ENCODE results near the gene ZNF560. TPM values are rescaled to one million over a fixed set of nuclear protein-coding genes. Genes with fewer than 3 reads are reported as not detected.

ZNF560 gene
- total and polyA plus RNA-seq, 9 of the 15 experiments (the other 6 are each of a cell fraction or from before 2014, with no cell fraction given), result 0.04 to 0.18 (median 0.05) TPM; not detected in 3

DNA sequence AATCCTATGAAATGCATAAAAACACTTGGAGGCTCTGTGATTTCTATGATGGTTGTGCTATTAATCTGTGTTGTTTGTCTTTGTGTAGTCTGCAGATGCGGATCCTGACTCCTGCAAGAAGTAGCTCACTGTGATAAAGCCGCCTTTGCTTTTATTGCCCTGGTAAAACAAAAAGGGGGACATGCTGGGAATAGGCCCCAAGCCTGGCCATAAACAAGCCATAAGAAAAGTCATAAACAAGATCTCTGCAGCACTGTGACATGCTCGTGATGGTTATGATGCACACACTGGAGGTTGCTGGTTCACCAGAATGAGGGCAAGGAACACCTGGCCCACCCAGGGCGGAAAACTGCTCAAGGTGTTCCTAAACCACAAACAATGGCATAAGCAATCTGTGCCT, 36.5 kb downstream of the ZNF560 start:
- no peak for DNase-seq (ENCODE audit: extremely low read depth in 1 of 4, low spot score in 3 of 4)
- BruUV-seq (replicated peaks), result no TSS peak
- no peaks in the 10 kb centered on the region for H3K36me3 ChIP-seq (ENCODE audit: control insufficient read depth, insufficient read depth, low read length)
- H2AFZ ChIP-seq (ENCODE audit: low read depth, low read length), result no peak overlapping the region
- FAIRE-seq, result no peak
- no peak for ATAC-seq
- no peaks in the 10 kb centered on the region for H3K79me2 ChIP-seq (ENCODE audit: control insufficient read depth, insufficient read depth, low read length)
- H3K9me1 ChIP-seq (ENCODE audit: control insufficient read depth, insufficient read depth, low read length), result no peaks in the 10 kb centered on the region
- CTCF ChIA-PET (ENCODE audit: low intra/inter-chr PET ratio), result no interaction called here
- peaks cover under 1% of the 10 kb centered on the region; the same call in 1 of the 2 replicates for H3K9me3 ChIP-seq (replicated peaks; ENCODE audit: control insufficient read depth, insufficient read depth, low read depth, low read length)
- H3K4me3 ChIP-seq, result no peak overlapping the region
- no peaks in the 10 kb centered on the region for H3K27me3 ChIP-seq (ENCODE audit: control insufficient read depth in 2 of 2, insufficient read depth in 2 of 2, low read length in 2 of 2)
- WGBS (ENCODE audit: insufficient coverage, low coverage, missing lambda C conversion rate), result 2% methylated on average over 4 of the region's 4 CpGs
- POLR2A ChIA-PET, result no interaction called here
- TF ChIP-seq CHCHD3 (CRISPR knock-in tag; IDR thresholded peaks at IDR 0.05) (no peak), HDAC1 (IDR thresholded peaks at IDR 0.05) (no peak), NFRKB (IDR thresholded peaks at IDR 0.05; ENCODE audit: low read depth) (no peak), KLF6 (CRISPR knock-in tag; IDR thresholded peaks at IDR 0.05; ENCODE audit: borderline replicate concordance) (no peak), RUNX1 (IDR thresholded peaks at IDR 0.05; ENCODE audit: low read depth) (no peak), MECOM (CRISPR knock-in tag; IDR thresholded peaks at IDR 0.05) (no peak), TSC22D4 (tag; IDR thresholded peaks at IDR 0.05) (no peak), GTF2E2 (tag; IDR thresholded peaks at IDR 0.05) (no peak), PHF8 (IDR thresholded peaks at IDR 0.05; ENCODE audit: borderline replicate concordance, low read length) (no peak), NELFE (IDR thresholded peaks at IDR 0.05; ENCODE audit: insufficient read depth, insufficient read length) (no peak), FIP1L1 (IDR thresholded peaks at IDR 0.05; ENCODE audit: low read depth, low read length, poor library complexity, severe bottlenecking) (no peak), RBM15 (IDR thresholded peaks at IDR 0.05; ENCODE audit: insufficient read depth, low read length) (no peak), CSDE1 (IDR thresholded peaks at IDR 0.05) (no peak), ZFP36 (IDR thresholded peaks at IDR 0.05; ENCODE audit: low read depth, low read length, partially characterized antibody) (no peak), ILF3 (IDR thresholded peaks at IDR 0.05; ENCODE audit: borderline replicate concordance) (no peak), IRF2 (CRISPR knock-in tag; IDR thresholded peaks at IDR 0.05) (no peak), KLF16 (IDR thresholded peaks at IDR 0.05) (no peak)
- TF ChIP-seq, protein P1, sequence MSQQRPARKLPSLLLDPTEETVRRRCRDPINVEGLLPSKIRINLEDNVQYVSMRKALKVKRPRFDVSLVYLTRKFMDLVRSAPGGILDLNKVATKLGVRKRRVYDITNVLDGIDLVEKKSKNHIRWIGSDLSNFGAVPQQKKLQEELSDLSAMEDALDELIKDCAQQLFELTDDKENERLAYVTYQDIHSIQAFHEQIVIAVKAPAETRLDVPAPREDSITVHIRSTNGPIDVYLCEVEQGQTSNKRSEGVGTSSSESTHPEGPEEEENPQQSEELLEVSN (IDR thresholded peaks at IDR 0.05; ENCODE audit: borderline replicate concordance in 1 of 2, extremely low read depth in 1 of 2, insufficient read depth in 1 of 2, insufficient read length in 1 of 2, low read depth in 1 of 2, low read length in 1 of 2, poor library complexity in 1 of 2, severe bottlenecking in 1 of 2), result no peak
- TF ChIP-seq, protein P2, sequence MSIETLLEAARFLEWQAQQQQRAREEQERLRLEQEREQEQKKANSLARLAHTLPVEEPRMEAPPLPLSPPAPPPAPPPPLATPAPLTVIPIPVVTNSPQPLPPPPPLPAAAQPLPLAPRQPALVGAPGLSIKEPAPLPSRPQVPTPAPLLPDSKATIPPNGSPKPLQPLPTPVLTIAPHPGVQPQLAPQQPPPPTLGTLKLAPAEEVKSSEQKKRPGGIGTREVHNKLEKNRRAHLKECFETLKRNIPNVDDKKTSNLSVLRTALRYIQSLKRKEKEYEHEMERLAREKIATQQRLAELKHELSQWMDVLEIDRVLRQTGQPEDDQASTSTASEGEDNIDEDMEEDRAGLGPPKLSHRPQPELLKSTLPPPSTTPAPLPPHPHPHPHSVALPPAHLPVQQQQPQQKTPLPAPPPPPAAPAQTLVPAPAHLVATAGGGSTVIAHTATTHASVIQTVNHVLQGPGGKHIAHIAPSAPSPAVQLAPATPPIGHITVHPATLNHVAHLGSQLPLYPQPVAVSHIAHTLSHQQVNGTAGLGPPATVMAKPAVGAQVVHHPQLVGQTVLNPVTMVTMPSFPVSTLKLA (conservative IDR thresholded peaks at IDR 0.05), result no peak
- TF ChIP-seq, protein P3, sequence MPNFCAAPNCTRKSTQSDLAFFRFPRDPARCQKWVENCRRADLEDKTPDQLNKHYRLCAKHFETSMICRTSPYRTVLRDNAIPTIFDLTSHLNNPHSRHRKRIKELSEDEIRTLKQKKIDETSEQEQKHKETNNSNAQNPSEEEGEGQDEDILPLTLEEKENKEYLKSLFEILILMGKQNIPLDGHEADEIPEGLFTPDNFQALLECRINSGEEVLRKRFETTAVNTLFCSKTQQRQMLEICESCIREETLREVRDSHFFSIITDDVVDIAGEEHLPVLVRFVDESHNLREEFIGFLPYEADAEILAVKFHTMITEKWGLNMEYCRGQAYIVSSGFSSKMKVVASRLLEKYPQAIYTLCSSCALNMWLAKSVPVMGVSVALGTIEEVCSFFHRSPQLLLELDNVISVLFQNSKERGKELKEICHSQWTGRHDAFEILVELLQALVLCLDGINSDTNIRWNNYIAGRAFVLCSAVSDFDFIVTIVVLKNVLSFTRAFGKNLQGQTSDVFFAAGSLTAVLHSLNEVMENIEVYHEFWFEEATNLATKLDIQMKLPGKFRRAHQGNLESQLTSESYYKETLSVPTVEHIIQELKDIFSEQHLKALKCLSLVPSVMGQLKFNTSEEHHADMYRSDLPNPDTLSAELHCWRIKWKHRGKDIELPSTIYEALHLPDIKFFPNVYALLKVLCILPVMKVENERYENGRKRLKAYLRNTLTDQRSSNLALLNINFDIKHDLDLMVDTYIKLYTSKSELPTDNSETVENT (CRISPR knock-in tag; IDR thresholded peaks at IDR 0.05), result no peak
- intact Hi-C loops (cut with micrococcal nuclease) (no loop called here), in situ Hi-C loops (cut with MboI) (no loop called here)
- no peak overlapping the region for H3K4me2 ChIP-seq (ENCODE audit: insufficient read depth, low read length)
- no peak overlapping the region for H3K9ac ChIP-seq (ENCODE audit: insufficient read depth in 1 of 2, low read depth in 2 of 2, low read length in 2 of 2)
- no peaks in the 10 kb centered on the region for H3K4me1 ChIP-seq (replicated peaks in 1 of 2; ENCODE audit: control insufficient read depth in 2 of 2, insufficient read depth in 2 of 2, low read length in 2 of 2)
- no peak overlapping the region for H3K27ac ChIP-seq (ENCODE audit: extremely low read depth, low read depth, low read length)
- no peaks in the 10 kb centered on the region for H4K20me1 ChIP-seq (replicated peaks; ENCODE audit: control insufficient read depth, insufficient read depth, low read length)

Data from K562 (cell line).